HFF-Myc (cell line): ENCODE data around the gene CLSTN1.
"Not testable (repeated sequence)": the region's sequence is repeated elsewhere in the genome, so short reads cannot be mapped to it uniquely, and the experiment has no call there.

Experiments used
- DNase-seq: peaks from one replicate; pipeline ENCODE4 v3.0.0-alpha.2; 2011; ENCODE audit warnings: low read depth; ENCODE audit errors: extremely low read depth
- H3K4me3 ChIP-seq: replicated peaks from 2 replicates; pipeline ENCODE4 v1.5.1; 2011; ENCODE audit warnings: low read depth, mild to moderate bottlenecking, control low read depth, low read length
- CTCF ChIP-seq: IDR thresholded peaks from 2 replicates; pipeline ENCODE4 v1.5.1; 2012; ENCODE audit warnings: mild to moderate bottlenecking, low read depth, low read length, control low read depth; ENCODE audit errors: missing control alignments

Gene CLSTN1

GRCh38 chr1:9759939-9760338 is 63.8 kb downstream of the CLSTN1 start:
- no peak for DNase-seq
- TF ChIP-seq CTCF, result no peak
- no peak overlapping the region for H3K4me3 ChIP-seq

DNA sequence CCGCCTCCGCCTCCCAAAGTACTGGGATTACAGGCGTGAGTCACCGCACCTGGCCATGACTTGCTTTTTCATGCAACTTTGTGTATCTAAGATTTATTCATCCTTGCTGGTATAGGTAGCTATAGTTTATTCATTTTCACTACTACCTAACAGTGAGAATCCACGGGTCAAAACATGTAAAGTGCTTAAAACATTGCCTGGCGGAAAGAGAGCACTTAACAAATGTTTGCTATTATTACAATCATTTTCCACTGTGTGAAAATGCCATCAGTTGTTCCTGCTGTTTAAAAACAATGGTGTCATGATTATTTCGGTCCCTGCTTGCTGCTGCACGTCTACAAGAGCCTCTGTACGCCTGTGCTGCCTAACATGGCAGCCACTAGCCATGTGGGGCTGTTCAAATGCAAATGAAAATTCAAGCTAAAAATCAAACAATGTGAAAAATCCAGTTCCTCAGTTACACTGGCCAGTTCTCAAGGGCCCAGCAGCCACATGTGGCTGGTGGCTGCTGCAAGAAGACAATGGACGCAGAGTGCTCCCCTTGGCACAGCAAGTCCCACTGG is 65.1 kb downstream of the CLSTN1 start:
- no peak for TF ChIP-seq CTCF
- DNase-seq, result no peak
- H3K4me3 ChIP-seq, result no peak overlapping the region

- TF ChIP-seq CTCF, result no peak
- H3K4me3 ChIP-seq, result no peak overlapping the region
- no peak for DNase-seq
Observed at GRCh38 chr1:9755441-9755995, 68.2 kb downstream of the CLSTN1 start.

DNA sequence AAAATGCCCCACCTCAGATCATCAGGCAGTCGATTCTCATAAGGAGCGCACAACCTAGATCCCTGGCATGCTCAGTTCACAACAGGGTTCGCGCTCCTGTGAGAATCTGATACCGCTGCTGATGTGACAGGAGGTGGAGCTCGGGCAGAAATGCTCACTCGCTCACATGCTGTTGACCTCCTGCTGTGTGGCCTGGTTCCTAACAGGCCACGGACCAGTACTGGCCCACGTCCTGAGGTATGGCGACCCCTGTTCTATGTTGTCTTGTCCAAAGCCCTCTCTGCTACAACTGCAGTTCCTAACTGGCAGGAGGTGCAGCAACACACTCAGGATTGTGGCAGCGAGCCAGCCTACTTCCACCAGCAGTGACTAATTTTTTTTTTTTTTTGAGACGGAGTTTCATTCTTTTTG is 70.6 kb downstream of the CLSTN1 start:
- no peak for DNase-seq
- TF ChIP-seq CTCF, result no peak
- no peak overlapping the region for H3K4me3 ChIP-seq

DNA sequence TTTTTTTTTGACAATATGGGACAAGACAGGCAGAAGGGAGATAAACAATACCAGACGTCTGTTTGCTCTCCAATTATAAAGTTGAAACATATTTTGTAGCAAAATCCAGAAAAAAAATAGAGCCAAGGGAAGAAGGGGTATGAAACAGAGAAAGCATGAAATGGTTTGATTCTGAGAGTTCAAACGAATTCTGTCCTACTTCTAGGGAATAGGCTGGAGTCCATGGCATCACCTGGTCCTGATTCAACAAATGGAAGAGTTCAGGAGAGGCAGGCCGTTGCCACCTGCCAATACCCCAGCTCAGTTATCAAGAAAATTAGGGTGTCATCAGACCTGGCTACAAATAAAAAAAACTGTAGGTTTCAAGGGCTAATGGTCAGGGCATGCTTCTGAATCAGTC is 71.8 kb downstream of the CLSTN1 start:
- H3K4me3 ChIP-seq, result no peak overlapping the region
- DNase-seq, result no peak
- no peak for TF ChIP-seq CTCF

- H3K4me3 ChIP-seq, result no peak overlapping the region
- DNase-seq, result no peak
- no peak for TF ChIP-seq CTCF
Observed at GRCh38 chr1:9749361-9749760, 74.4 kb downstream of the CLSTN1 start.

GRCh38 chr1:9748391-9748790 is 75.4 kb downstream of the CLSTN1 start:
- DNase-seq, H3K4me3 ChIP-seq: not testable (repeated sequence)
